ENCODE results near the gene RAPGEF4.
A peak's percentile ranks its signal among the peaks of the same experiment; 100 is the strongest.
"Not testable (repeated sequence)": the region's sequence is repeated elsewhere in the genome, so short reads cannot be mapped to it uniquely, and the experiment has no call there.

RAPGEF4 gene

GRCh38 chr2:172774302-172774701 is 38.7 kb downstream of the RAPGEF4 start:
- DNase-seq (ENCODE audit: low spot score) = no peak

GRCh38 chr2:172775319-172775718 is 39.7 kb downstream of the RAPGEF4 start:
- no peak for DNase-seq (ENCODE audit: low spot score)

- DNase-seq (ENCODE audit: low spot score) = no peak
These were observed 41.8 kb downstream of the RAPGEF4 start for GRCh38 chr2:172777431-172777830.

GRCh38 chr2:172782506-172783164 is 47.0 kb downstream of the RAPGEF4 start:
- DNase-seq (ENCODE audit: low spot score) = no peak

- DNase-seq (ENCODE audit: low spot score) = no peak
These were observed 47.7 kb downstream of the RAPGEF4 start for GRCh38 chr2:172783165-172783898.

- no peak for DNase-seq (ENCODE audit: low spot score)
These were observed 53.2 kb downstream of the RAPGEF4 start for GRCh38 chr2:172788871-172789270.

GRCh38 chr2:172790404-172790803 is 54.8 kb downstream of the RAPGEF4 start:
- no peak for DNase-seq (ENCODE audit: low spot score)

- no peak for DNase-seq (ENCODE audit: low spot score)
These were observed 56.3 kb downstream of the RAPGEF4 start for GRCh38 chr2:172791953-172792352.

- DNase-seq (ENCODE audit: low spot score) = no peak
These were observed 57.1 kb downstream of the RAPGEF4 start for GRCh38 chr2:172792711-172793110.

- DNase-seq (ENCODE audit: low spot score) = not testable (repeated sequence)
These were observed 67.7 kb downstream of the RAPGEF4 start for GRCh38 chr2:172803308-172803707.

- DNase-seq (ENCODE audit: low spot score) = no peak
These were observed 68.8 kb downstream of the RAPGEF4 start for GRCh38 chr2:172804423-172804822.

- peak; percentile 24 for DNase-seq (ENCODE audit: low spot score)
These were observed 70.8 kb downstream of the RAPGEF4 start for GRCh38 chr2:172806493-172806892.

- DNase-seq (ENCODE audit: low spot score) = no peak
These were observed 71.4 kb downstream of the RAPGEF4 start for GRCh38 chr2:172806996-172807395.

- DNase-seq (ENCODE audit: low spot score) = no peak
These were observed 72.5 kb downstream of the RAPGEF4 start for GRCh38 chr2:172808156-172808555.

GRCh38 chr2:172811027-172811426 is 75.4 kb downstream of the RAPGEF4 start:
- DNase-seq (ENCODE audit: low spot score) = no peak

- DNase-seq (ENCODE audit: low spot score) = no peak
These were observed 76.6 kb downstream of the RAPGEF4 start for GRCh38 chr2:172812158-172812744.

- DNase-seq (ENCODE audit: low spot score) = no peak
These were observed 77.8 kb downstream of the RAPGEF4 start for GRCh38 chr2:172813314-172813888.

- DNase-seq (ENCODE audit: low spot score) = no peak
These were observed 81.8 kb downstream of the RAPGEF4 start for GRCh38 chr2:172817411-172817810.

GRCh38 chr2:172819943-172820342 is 84.3 kb downstream of the RAPGEF4 start:
- DNase-seq (ENCODE audit: low spot score) = no peak

- no peak for DNase-seq (ENCODE audit: low spot score)
These were observed 86.0 kb downstream of the RAPGEF4 start for GRCh38 chr2:172821370-172822338.

- no peak for DNase-seq (ENCODE audit: low spot score)
These were observed 86.9 kb downstream of the RAPGEF4 start for GRCh38 chr2:172822585-172822984.

All from HuH-7.5 (cell line).